Activated CD4-positive, alpha-beta T cell treated with anti-CD3 and anti-CD28 coated beads for 36 hours (primary cell): ENCODE measurements around the gene ZCCHC7. TPM values are rescaled to one million over a fixed set of nuclear protein-coding genes. Genes with fewer than 3 reads are reported as not detected.

ENCODE experiments used
- ATAC-seq: fragments of 200-7000 bp; cut with Tn5 transposase; one replicate; pipeline ENCODE4 v1.10.0; 2021; ENCODE audit warnings: mild to moderate bottlenecking, moderate library complexity
- CTCF ChIA-PET: fragments of 350-600 bp; sonication (Branson Sonifier 250); formaldehyde crosslinking; loops from one replicate; lab custom pipeline; 2021; ENCODE audit warnings: antibody characterized with exemption; lab: Charles Lee
- POLR2A ChIA-PET: fragments of 350-600 bp; sonication (Branson Sonifier 250); formaldehyde crosslinking; loops from one replicate; lab custom pipeline; 2021; ENCODE audit warnings: antibody characterized with exemption, inconsistent platforms; lab: Charles Lee
- DNase-seq: peaks from one replicate; pipeline ENCODE4 v3.0.0-alpha.2; 2020
- H3K27ac Mint-ChIP-seq: one replicate; pipeline ENCODE4 v1.8.0; 2021; ENCODE audit warnings: mixed read lengths
- H3K27me3 Mint-ChIP-seq: one replicate; pipeline ENCODE4 v1.8.0; 2021; ENCODE audit warnings: mixed read lengths
- H3K36me3 Mint-ChIP-seq: one replicate; pipeline ENCODE4 v1.8.0; 2021; ENCODE audit warnings: low read depth, mixed read lengths
- H3K4me1 Mint-ChIP-seq: one replicate; pipeline ENCODE4 v1.8.0; 2021; ENCODE audit warnings: mixed read lengths
- H3K4me3 Mint-ChIP-seq: one replicate; pipeline ENCODE4 v1.8.0; 2021; ENCODE audit warnings: mild to moderate bottlenecking, moderate library complexity, mixed read lengths
- H3K9me3 Mint-ChIP-seq: one replicate; pipeline ENCODE4 v1.8.0; 2021; ENCODE audit warnings: low read depth, mixed read lengths
- intact Hi-C, 2 experiments: fragments of 100-400 bp; cut with DNase I in 1 of 2; cut with micrococcal nuclease in 1 of 2; formaldehyde crosslinking; loops; one replicate each; pipeline versions ENCODE4 v1.14.2 to v1.15.1; 2022 to 2024; cut with DNase I, micrococcal nuclease
- total RNA-seq, 2 experiments: library from RNA; stranded (reverse); gene quantifications; one replicate each; pipeline ENCODE4 v1.2.3, GENCODE V29; 2021

The ZCCHC7 gene
- total RNA-seq, 2 experiments from 2014 or later: 29.9 to 50.2 TPM

- ChIA-PET POLR2A (no interaction called here), CTCF (interaction anchor here (1.3 kb wide), 1 partner anchor 27 kb away, joined by 3 read pairs; no protein-coding TSS in a partner anchor)
- DNase-seq: no peak
- H3K27ac Mint-ChIP-seq: peak overlapping the region; percentile 17
- H3K9me3 Mint-ChIP-seq: no peaks in the 10 kb centered on the region
- no peak overlapping the region for H3K4me3 Mint-ChIP-seq
- intact Hi-C loops: no loop called here
- H3K36me3 Mint-ChIP-seq: peaks cover 33% of the 10 kb centered on the region
- H3K4me1 Mint-ChIP-seq: no peaks in the 10 kb centered on the region
- H3K27me3 Mint-ChIP-seq: no peaks in the 10 kb centered on the region
- peak; percentile 77 for ATAC-seq
These were observed 230.3 kb downstream of the ZCCHC7 start for GRCh38 chr9:37350486-37351190.

DNA sequence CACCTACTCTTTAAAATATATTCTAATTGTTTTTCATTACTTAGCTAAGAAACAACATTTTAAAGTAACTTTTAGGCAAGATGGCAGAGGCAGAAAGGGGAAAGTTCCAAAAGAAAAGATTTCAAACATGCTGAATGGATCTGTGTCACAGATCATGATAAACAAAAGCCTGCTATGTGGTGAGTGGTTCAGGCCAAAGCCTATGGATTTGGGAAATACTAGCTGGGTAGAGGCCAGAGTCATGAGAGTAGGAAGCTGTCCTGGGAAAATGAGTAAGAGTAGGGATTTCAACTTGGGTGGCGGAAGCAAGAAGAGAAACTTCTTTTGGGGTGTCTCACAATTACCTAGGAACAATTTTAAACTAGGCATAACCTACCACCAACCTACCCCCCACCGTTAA lies 233.4 kb downstream of the ZCCHC7 start:
- no peak for DNase-seq
- H3K27ac Mint-ChIP-seq: no peak overlapping the region

DNA sequence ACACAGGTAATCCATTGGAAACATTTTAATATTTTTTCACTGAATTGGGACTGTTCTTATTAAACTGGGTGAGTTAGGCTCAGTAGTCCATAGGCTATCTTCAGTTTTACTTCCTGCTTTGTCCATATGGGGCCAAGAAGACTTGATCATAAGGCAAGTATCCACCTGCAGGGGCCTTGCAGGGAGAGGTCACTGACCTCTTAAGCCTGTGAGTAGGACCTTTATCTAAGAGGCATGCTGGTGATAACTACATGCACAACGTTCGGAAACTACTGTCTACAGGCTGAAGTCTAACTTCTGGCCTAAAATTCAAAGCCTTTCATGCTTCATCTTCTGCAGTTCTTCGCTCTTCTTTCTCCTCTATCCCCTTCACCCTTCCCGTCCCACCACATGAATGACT lies 242.1 kb downstream of the ZCCHC7 start:
- ATAC-seq (no peak), DNase-seq (no peak)
- intact Hi-C loops: loop anchor here (10.0 kb wide), 2 partner anchors 368 to 488 kb away; no protein-coding TSS in a partner anchor
- no peak overlapping the region for H3K27ac Mint-ChIP-seq
- H3K27me3 Mint-ChIP-seq: no peaks in the 10 kb centered on the region
- CTCF ChIA-PET: no interaction called here
- no peaks in the 10 kb centered on the region for H3K9me3 Mint-ChIP-seq
- no peak overlapping the region for H3K4me3 Mint-ChIP-seq
- no peaks in the 10 kb centered on the region for H3K4me1 Mint-ChIP-seq
- peaks cover 16% of the 10 kb centered on the region for H3K36me3 Mint-ChIP-seq
- POLR2A ChIA-PET: no interaction called here

More for the DNA sequence above, 233.4 kb downstream of the ZCCHC7 start:
- H3K9me3 Mint-ChIP-seq: no peaks in the 10 kb centered on the region
- ChIA-PET CTCF (interaction anchor here (0.9 to 1.6 kb wide), 2 partner anchors 13 to 358 kb away, joined by 3 read pairs; no protein-coding TSS in a partner anchor), POLR2A (no interaction called here)
- peaks cover 50% of the 10 kb centered on the region for H3K36me3 Mint-ChIP-seq
- no peak overlapping the region for H3K4me3 Mint-ChIP-seq
- no peaks in the 10 kb centered on the region for H3K27me3 Mint-ChIP-seq
- H3K4me1 Mint-ChIP-seq: no peaks in the 10 kb centered on the region
- no peak for ATAC-seq
- intact Hi-C loops: no loop called here

GRCh38 chr9:37363124-37363523 lies 242.8 kb downstream of the ZCCHC7 start:
- H3K27ac Mint-ChIP-seq: no peak overlapping the region
- CTCF ChIA-PET: no interaction called here
- H3K4me3 Mint-ChIP-seq: no peak overlapping the region
- no peaks in the 10 kb centered on the region for H3K9me3 Mint-ChIP-seq
- intact Hi-C loops: loop anchor here (10.0 kb wide), 2 partner anchors 368 to 488 kb away; no protein-coding TSS in a partner anchor
- DNase-seq: no peak
- H3K36me3 Mint-ChIP-seq: peaks cover 12% of the 10 kb centered on the region
- no peaks in the 10 kb centered on the region for H3K27me3 Mint-ChIP-seq
- ATAC-seq: no peak
- POLR2A ChIA-PET: no interaction called here
- no peaks in the 10 kb centered on the region for H3K4me1 Mint-ChIP-seq

GRCh38 chr9:37364136-37364535 lies 243.8 kb downstream of the ZCCHC7 start:
- CTCF ChIA-PET: interaction anchor here (0.9 to 1.3 kb wide), 2 partner anchors 368 to 491 kb away, joined by 3 to 4 read pairs; no protein-coding TSS in a partner anchor
- Mint-ChIP-seq H3K36me3 (peaks cover 8% of the 10 kb centered on the region), H3K4me1 (no peaks in the 10 kb centered on the region), H3K4me3 (no peak overlapping the region), H3K9me3 (no peaks in the 10 kb centered on the region), H3K27me3 (no peaks in the 10 kb centered on the region), H3K27ac (no peak overlapping the region)
- POLR2A ChIA-PET: interaction anchor here (0.6 kb wide), 1 partner anchor 10 kb away, joined by 7 read pairs; no protein-coding TSS in a partner anchor
- ATAC-seq (no peak), DNase-seq (no peak)
- intact Hi-C loops: loop anchor here (1.0 to 10.0 kb wide), 3 partner anchors 368 to 489 kb away; no protein-coding TSS in a partner anchor

- intact Hi-C loops: loop anchor here (1.0 to 10.0 kb wide), 3 partner anchors 369 to 490 kb away; no protein-coding TSS in a partner anchor
- DNase-seq: peak; percentile 56
- Mint-ChIP-seq H3K27me3 (no peaks in the 10 kb centered on the region), H3K36me3 (peaks cover 8% of the 10 kb centered on the region), H3K27ac (no peak overlapping the region), H3K4me3 (no peak overlapping the region), H3K9me3 (no peaks in the 10 kb centered on the region), H3K4me1 (no peaks in the 10 kb centered on the region)
- peak; percentile 73 for ATAC-seq
- ChIA-PET POLR2A (interaction anchor here (0.6 kb wide), 2 partner anchors 9 to 245 kb away, joined by 3 to 7 read pairs; no protein-coding TSS in a partner anchor), CTCF (interaction anchor here (0.6 to 1.3 kb wide), 4 partner anchors 18 to 368 kb away, joined by 3 to 4 read pairs (median 3); no protein-coding TSS in a partner anchor)
These were observed 244.5 kb downstream of the ZCCHC7 start for GRCh38 chr9:37364751-37365360.

DNA sequence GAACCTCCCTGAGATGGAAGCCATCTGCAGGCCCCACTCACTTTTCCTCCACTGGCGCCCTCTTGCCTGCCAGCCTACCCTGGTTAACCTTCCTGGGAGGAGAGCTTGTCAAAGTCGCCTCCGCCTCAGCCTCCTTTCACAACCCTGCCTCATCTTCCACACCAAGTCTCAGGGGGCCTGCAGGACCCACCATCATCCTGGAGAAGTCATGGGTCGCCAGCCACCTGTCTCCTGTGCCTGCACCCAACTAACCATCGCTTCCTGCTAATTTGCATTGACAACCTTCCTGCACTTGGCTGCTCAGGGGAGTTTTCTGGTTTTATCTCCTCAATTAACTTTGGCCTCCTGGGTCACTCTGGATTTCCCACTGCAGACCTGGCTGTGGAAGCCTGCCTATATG lies 249.3 kb downstream of the ZCCHC7 start:
- CTCF ChIA-PET: interaction anchor here (0.7 kb wide), 1 partner anchor 47 kb away, joined by 3 read pairs; no protein-coding TSS in a partner anchor
- Mint-ChIP-seq H3K4me1 (peaks cover 5% of the 10 kb centered on the region), H3K36me3 (no peaks in the 10 kb centered on the region), H3K4me3 (no peak overlapping the region), H3K9me3 (no peaks in the 10 kb centered on the region), H3K27ac (no peak overlapping the region), H3K27me3 (no peaks in the 10 kb centered on the region)
- POLR2A ChIA-PET: no interaction called here
- intact Hi-C loops: loop anchor here (10.0 kb wide), 2 partner anchors 375 to 495 kb away; no protein-coding TSS in a partner anchor
- DNase-seq (no peak), ATAC-seq (no peak)

DNA sequence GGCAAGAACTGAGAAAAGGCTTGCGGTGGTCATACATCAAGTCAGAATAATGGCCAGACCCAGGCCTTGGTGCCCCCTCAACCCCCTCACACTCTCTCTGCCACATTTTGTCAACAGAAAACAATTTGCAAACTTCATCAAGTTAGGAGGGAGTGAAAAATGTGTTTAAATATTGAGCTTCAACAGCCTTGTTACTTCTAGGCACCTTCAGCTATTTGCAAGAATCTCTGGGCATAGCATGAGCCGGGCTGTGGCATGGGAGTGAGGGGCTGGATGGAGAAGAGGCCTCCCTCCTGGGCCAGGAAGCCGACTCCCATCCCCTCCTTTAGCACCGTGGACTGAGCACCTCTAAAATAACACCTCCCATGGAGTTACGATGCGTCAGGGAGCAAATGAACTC lies 249.9 kb downstream of the ZCCHC7 start:
- no peak for ATAC-seq
- ChIA-PET POLR2A (no interaction called here), CTCF (interaction anchor here (0.7 kb wide), 1 partner anchor 48 kb away, joined by 3 read pairs; no protein-coding TSS in a partner anchor)
- no peak overlapping the region for H3K27ac Mint-ChIP-seq
- H3K4me3 Mint-ChIP-seq: no peak overlapping the region
- DNase-seq: no peak
- intact Hi-C loops: no loop called here
- H3K9me3 Mint-ChIP-seq: no peaks in the 10 kb centered on the region
- no peaks in the 10 kb centered on the region for H3K36me3 Mint-ChIP-seq
- H3K4me1 Mint-ChIP-seq: peaks cover 5% of the 10 kb centered on the region
- peaks cover 2% of the 10 kb centered on the region for H3K27me3 Mint-ChIP-seq

DNA sequence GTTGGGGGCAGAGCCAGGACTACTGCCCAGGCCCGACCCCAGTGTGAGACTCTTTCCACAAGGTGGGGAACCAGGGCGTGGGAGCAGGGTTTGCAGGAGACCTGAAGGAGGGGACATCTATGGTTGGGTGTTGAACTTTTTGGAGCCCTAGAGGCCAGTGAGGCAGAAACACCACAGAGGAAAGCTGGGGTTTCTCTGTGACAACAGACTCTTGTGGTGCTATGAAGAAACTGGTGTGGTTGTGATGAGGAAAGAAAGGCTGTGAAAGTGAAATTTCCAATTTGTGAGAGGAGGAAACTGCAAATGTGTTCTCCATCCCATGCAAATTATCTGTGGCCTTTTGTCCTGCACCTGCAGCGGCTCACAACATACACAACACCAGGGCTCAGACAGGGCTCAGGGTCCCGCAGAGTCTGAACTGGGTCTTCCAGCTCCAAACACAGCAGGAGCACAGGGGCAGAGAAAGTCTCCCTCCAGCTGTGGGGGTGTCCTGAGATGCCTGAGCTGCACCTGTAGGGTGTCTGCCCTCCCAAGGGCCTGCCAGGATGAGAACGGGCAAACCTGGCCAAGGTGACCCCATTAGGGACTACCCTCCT lies 250.7 kb downstream of the ZCCHC7 start:
- no peaks in the 10 kb centered on the region for H3K36me3 Mint-ChIP-seq
- POLR2A ChIA-PET: no interaction called here
- DNase-seq (no peak), ATAC-seq (peak; percentile 30)
- H3K27ac Mint-ChIP-seq: no peak overlapping the region
- no peak overlapping the region for H3K4me3 Mint-ChIP-seq
- CTCF ChIA-PET: interaction anchor here (1.2 kb wide), 1 partner anchor 11 kb away, joined by 3 read pairs; no protein-coding TSS in a partner anchor
- H3K9me3 Mint-ChIP-seq: no peaks in the 10 kb centered on the region
- peaks cover 5% of the 10 kb centered on the region for H3K4me1 Mint-ChIP-seq
- H3K27me3 Mint-ChIP-seq: peaks cover 2% of the 10 kb centered on the region
- intact Hi-C loops: no loop called here

DNA sequence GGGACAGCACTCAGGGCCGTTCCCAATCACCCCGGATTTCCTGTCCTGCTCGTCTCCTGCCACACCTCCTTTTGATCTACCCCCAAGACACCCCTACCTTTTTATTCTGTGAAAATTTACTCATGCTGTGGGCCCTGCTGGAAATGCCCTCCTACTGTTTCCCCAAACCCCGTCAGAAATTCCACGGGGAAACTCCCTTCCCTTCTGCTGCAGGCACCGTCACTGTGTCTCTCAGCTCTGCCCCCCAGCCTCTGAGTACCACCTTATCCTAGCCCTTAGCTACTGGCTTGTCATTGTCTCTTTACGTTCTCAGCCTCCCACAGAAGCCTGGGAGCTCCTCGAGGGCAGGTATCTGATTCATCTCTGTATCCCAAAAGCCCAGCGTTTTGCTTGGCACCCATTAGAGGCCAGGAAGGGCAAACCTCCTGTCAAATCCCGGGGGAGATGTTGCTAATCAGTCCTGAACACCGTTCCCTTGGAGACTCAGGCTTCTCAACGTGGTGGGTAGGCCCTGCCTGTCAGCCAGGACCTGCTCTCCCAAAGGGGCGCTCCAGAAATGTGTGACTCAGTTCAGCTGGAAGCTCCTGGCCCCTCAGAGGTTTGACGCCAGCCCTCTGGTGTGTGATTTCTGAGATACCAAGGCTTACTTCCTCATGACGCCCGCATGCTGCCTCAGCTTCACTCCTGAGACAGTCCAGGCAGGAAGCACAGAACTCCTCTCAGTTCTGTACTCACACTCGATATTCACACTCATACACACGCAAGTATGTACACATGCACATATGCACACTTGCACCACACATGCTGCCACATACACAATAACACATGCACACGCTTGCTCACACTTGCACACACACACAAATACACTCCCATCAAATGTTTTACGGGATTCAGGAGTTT lies 251.4 kb downstream of the ZCCHC7 start:
- POLR2A ChIA-PET: interaction anchor here (0.7 kb wide), 1 partner anchor 450 kb away, joined by 3 read pairs; no protein-coding TSS in a partner anchor
- H3K36me3 Mint-ChIP-seq: no peaks in the 10 kb centered on the region
- peaks cover 5% of the 10 kb centered on the region for H3K4me1 Mint-ChIP-seq
- H3K9me3 Mint-ChIP-seq: no peaks in the 10 kb centered on the region
- no peak overlapping the region for H3K4me3 Mint-ChIP-seq
- DNase-seq (peak; percentile 24), ATAC-seq (peak; percentile 51)
- intact Hi-C loops: no loop called here
- no peak overlapping the region for H3K27ac Mint-ChIP-seq
- peaks cover 4% of the 10 kb centered on the region for H3K27me3 Mint-ChIP-seq
- CTCF ChIA-PET: interaction anchor here (0.7 to 1.2 kb wide), 3 partner anchors 12 to 1182 kb away, joined by 3 read pairs; no protein-coding TSS in a partner anchor
